Thyroid gland (tissue), 4 donors: Measurements from ENCODE around the gene FATE1.

Experiments used
- POLR2A ChIP-seq, 2 donors: fragments of 450-650 bp; IDR thresholded peaks; one replicate each; pipeline ENCODE4 v1.6.1; 2017; ENCODE audit warnings: antibody characterized with exemption in 2 of 2, mild to moderate bottlenecking in 2 of 2, moderate library complexity in 1 of 2
- TF ChIP-seq, protein P1 (sequence below), 6 experiments: fragments of 200-600 bp in 3 of 6; fragments of 450-650 bp in 3 of 6; sonication (generic) in 3 of 6; IDR thresholded peaks; one replicate each; pipeline ENCODE4 v1.5.1; 2016 to 2019; ENCODE audit warnings: antibody characterized with exemption in 6 of 6, mild to moderate bottlenecking in 2 of 6, inconsistent platforms in 1 of 6, moderate library complexity in 1 of 6

DNA sequence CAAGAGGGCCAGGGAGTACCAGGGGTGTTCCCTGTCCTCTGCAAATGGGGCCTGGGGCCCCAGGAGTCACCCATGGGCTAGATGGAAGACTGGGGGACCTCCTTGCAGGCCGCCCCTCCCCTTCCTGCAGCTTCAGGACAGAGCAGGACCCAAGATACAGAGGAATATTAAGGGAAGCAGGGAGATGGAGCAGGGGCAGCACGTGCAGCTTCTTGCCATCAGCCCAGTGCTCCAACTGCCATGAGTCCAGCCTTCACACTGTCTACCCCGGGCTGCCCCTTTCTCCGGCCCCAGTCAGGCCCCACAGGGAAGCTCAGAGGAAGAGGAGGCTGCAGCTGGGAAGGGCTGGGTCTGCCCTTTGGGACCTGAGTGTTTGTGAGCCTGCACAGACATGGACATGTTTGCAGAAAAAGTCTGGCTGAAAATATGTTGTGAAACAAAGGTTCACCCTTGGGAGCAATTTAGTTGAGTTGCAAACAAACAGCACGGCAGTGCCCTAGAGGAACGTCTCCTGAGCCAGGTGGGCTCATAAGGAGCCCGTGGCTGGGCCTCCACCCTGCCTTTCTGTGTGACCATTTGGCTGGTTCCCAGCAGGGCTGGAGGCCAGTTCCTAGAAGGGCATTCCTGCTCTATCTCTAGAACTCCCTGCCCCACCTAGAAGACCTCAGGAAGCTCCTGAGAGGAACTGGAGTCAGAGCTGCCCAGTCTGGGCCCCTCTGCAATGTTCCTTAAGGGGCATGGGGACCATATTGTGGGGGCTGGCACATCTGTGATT lies 8.9 kb downstream of the FATE1 start:
- TF ChIP-seq, protein P1, sequence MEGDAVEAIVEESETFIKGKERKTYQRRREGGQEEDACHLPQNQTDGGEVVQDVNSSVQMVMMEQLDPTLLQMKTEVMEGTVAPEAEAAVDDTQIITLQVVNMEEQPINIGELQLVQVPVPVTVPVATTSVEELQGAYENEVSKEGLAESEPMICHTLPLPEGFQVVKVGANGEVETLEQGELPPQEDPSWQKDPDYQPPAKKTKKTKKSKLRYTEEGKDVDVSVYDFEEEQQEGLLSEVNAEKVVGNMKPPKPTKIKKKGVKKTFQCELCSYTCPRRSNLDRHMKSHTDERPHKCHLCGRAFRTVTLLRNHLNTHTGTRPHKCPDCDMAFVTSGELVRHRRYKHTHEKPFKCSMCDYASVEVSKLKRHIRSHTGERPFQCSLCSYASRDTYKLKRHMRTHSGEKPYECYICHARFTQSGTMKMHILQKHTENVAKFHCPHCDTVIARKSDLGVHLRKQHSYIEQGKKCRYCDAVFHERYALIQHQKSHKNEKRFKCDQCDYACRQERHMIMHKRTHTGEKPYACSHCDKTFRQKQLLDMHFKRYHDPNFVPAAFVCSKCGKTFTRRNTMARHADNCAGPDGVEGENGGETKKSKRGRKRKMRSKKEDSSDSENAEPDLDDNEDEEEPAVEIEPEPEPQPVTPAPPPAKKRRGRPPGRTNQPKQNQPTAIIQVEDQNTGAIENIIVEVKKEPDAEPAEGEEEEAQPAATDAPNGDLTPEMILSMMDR (IDR thresholded peaks at IDR 0.05) = no peak
- TF ChIP-seq POLR2A (IDR thresholded peaks at IDR 0.05) = no peak
